IgD-negative memory B cell (primary cell): ENCODE results near the gene ZP2. TPM values are rescaled to one million over a fixed set of nuclear protein-coding genes. Genes with fewer than 3 reads are reported as not detected.

ENCODE experiments used
- H3K27ac Mint-ChIP-seq, 3 donors: one replicate each; pipeline ENCODE4 v1.8.0; 2020 to 2022; ENCODE audit warnings: mild to moderate bottlenecking in 3 of 3, mixed read lengths in 3 of 3, moderate library complexity in 1 of 3
- H3K27me3 Mint-ChIP-seq: one replicate; pipeline ENCODE4 v1.8.0; 2021; ENCODE audit warnings: mixed read lengths
- H3K36me3 Mint-ChIP-seq: one replicate; pipeline ENCODE4 v1.8.0; 2020; ENCODE audit warnings: mild to moderate bottlenecking, mixed read lengths
- H3K4me1 Mint-ChIP-seq, 3 donors: one replicate each; pipeline ENCODE4 v1.8.0; 2020 to 2022; ENCODE audit warnings: mixed read lengths in 3 of 3, mild to moderate bottlenecking in 1 of 3
- H3K4me3 Mint-ChIP-seq, 4 donors: one replicate each; pipeline ENCODE4 v1.8.0; 2020 to 2022; ENCODE audit warnings: mild to moderate bottlenecking in 4 of 4, mixed read lengths in 4 of 4, moderate library complexity in 3 of 4
- H3K9me3 Mint-ChIP-seq, 3 donors: one replicate each; pipeline ENCODE4 v1.8.0; 2020 to 2021; ENCODE audit warnings: mixed read lengths in 3 of 3, mild to moderate bottlenecking in 1 of 3
- polyA plus RNA-seq: library from polyadenylated mRNA; unstranded; fragments of 300-500 nt; fragmentation: Illumina TruSeq; gene quantifications from one replicate; pipeline ENCODE4 v1.2.3, GENCODE V29; 2021

ZP2 gene
- polyA plus RNA-seq, 1 donor from 2014 or later = not detected

DNA sequence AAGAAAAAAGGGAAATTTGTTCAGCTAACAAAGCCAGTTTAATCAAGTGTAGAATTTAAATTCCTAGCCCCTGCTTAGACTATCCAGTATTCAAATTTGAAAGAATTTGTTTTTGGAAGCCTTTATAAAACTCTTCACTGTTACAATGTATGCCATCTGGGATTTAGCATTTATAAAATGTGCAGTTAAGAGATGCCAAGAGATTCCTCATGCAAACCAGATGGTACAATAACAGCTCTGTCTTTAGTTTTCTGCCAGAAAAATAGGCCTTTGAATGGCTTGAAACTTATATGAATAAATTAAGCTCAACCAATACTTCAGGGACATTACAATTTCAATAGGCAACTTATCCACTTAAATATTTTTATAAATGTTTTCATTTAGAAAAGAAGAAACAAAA is 15.4 kb upstream of the ZP2 start:
- H3K9me3 Mint-ChIP-seq = no peaks in the 10 kb centered on the region
- no peak overlapping the region for H3K27ac Mint-ChIP-seq
- peaks cover 29% of the 10 kb centered on the region for H3K27me3 Mint-ChIP-seq
- H3K4me3 Mint-ChIP-seq = no peak overlapping the region
- peaks cover 0 to 2% (median 0%) of the 10 kb centered on the region in 3 donors for H3K4me1 Mint-ChIP-seq
- H3K36me3 Mint-ChIP-seq = no peaks in the 10 kb centered on the region

DNA sequence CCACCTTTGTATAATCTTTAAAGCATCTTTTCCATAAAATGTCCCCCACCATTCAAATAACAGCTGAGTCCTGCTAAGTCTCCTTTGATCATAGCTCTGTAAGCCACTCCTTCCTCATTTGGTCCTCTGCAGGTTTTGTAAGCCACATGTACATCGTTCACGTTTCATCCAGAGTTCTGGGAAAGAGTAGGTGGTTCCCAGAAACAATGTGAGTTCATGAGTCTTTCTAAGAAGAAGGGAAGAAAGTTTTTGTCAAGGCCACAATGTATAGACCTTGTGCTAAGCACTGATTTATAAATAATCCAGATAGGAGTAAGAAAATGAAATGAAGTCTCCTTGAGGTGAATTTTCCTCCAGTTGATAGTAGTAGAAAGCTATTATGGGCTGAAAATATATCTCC is 13.4 kb upstream of the ZP2 start:
- H3K27me3 Mint-ChIP-seq = peaks cover 26% of the 10 kb centered on the region
- no peak overlapping the region for H3K4me3 Mint-ChIP-seq
- H3K36me3 Mint-ChIP-seq = no peaks in the 10 kb centered on the region
- peaks cover 0 to 2% (median 0%) of the 10 kb centered on the region in 3 donors for H3K4me1 Mint-ChIP-seq
- H3K9me3 Mint-ChIP-seq = no peaks in the 10 kb centered on the region
- H3K27ac Mint-ChIP-seq = no peak overlapping the region

GRCh38 chr16:21223787-21224186 is 12.4 kb upstream of the ZP2 start:
- Mint-ChIP-seq H3K4me1 (peaks cover 0 to 2% (median 0%) of the 10 kb centered on the region in 3 donors), H3K27ac (no peak overlapping the region), H3K27me3 (peaks cover 23% of the 10 kb centered on the region), H3K36me3 (no peaks in the 10 kb centered on the region), H3K4me3 (no peak overlapping the region), H3K9me3 (no peaks in the 10 kb centered on the region)

GRCh38 chr16:21222495-21223337 is 11.3 kb upstream of the ZP2 start:
- H3K36me3 Mint-ChIP-seq = no peaks in the 10 kb centered on the region
- no peaks in the 10 kb centered on the region for H3K9me3 Mint-ChIP-seq
- peaks cover 21% of the 10 kb centered on the region for H3K27me3 Mint-ChIP-seq
- peaks cover 0 to 2% (median 0%) of the 10 kb centered on the region in 3 donors for H3K4me1 Mint-ChIP-seq
- H3K27ac Mint-ChIP-seq = no peak overlapping the region
- no peak overlapping the region for H3K4me3 Mint-ChIP-seq

GRCh38 chr16:21219551-21219950 is 8.2 kb upstream of the ZP2 start:
- Mint-ChIP-seq H3K4me3 (no peak overlapping the region), H3K27ac (no peak overlapping the region), H3K36me3 (peaks cover 2% of the 10 kb centered on the region), H3K9me3 (peaks cover 0 to 2% (median 0%) of the 10 kb centered on the region in 3 donors), H3K27me3 (peaks cover 20% of the 10 kb centered on the region), H3K4me1 (peaks cover 0 to 2% (median 0%) of the 10 kb centered on the region in 3 donors)

GRCh38 chr16:21218153-21218552 is 6.8 kb upstream of the ZP2 start:
- no peak overlapping the region for H3K27ac Mint-ChIP-seq
- peaks cover 19% of the 10 kb centered on the region for H3K27me3 Mint-ChIP-seq
- no peak overlapping the region for H3K4me3 Mint-ChIP-seq
- H3K4me1 Mint-ChIP-seq = peaks cover 0 to 2% (median 0%) of the 10 kb centered on the region in 3 donors
- peaks cover 2% of the 10 kb centered on the region for H3K36me3 Mint-ChIP-seq
- H3K9me3 Mint-ChIP-seq = peaks cover 0 to 2% (median 0%) of the 10 kb centered on the region in 3 donors

GRCh38 chr16:21217121-21217520 is 5.7 kb upstream of the ZP2 start:
- H3K36me3 Mint-ChIP-seq = peaks cover 2% of the 10 kb centered on the region
- H3K27me3 Mint-ChIP-seq = peaks cover 19% of the 10 kb centered on the region
- H3K4me1 Mint-ChIP-seq = peaks cover 0 to 2% (median 0%) of the 10 kb centered on the region in 3 donors
- H3K27ac Mint-ChIP-seq = no peak overlapping the region
- no peak overlapping the region for H3K4me3 Mint-ChIP-seq
- peaks cover 0 to 2% (median 0%) of the 10 kb centered on the region in 3 donors for H3K9me3 Mint-ChIP-seq

- peaks cover 0 to 2% (median 0%) of the 10 kb centered on the region in 3 donors for H3K4me1 Mint-ChIP-seq
- H3K36me3 Mint-ChIP-seq = peaks cover 4% of the 10 kb centered on the region
- H3K4me3 Mint-ChIP-seq = no peak overlapping the region
- peaks cover 0 to 2% (median 0%) of the 10 kb centered on the region in 3 donors for H3K9me3 Mint-ChIP-seq
- H3K27me3 Mint-ChIP-seq = peaks cover 26% of the 10 kb centered on the region
- H3K27ac Mint-ChIP-seq = no peak overlapping the region
Observed at GRCh38 chr16:21214086-21214485, 2.7 kb upstream of the ZP2 start.

GRCh38 chr16:21208446-21209230 is 2.7 kb downstream of the ZP2 start:
- Mint-ChIP-seq H3K27ac (peak overlapping the region in 1 of 3 donors; percentile 37), H3K4me3 (no peak overlapping the region), H3K9me3 (no peaks in the 10 kb centered on the region), H3K36me3 (peaks cover 2% of the 10 kb centered on the region), H3K27me3 (peaks cover 24% of the 10 kb centered on the region), H3K4me1 (no peaks in the 10 kb centered on the region)

DNA sequence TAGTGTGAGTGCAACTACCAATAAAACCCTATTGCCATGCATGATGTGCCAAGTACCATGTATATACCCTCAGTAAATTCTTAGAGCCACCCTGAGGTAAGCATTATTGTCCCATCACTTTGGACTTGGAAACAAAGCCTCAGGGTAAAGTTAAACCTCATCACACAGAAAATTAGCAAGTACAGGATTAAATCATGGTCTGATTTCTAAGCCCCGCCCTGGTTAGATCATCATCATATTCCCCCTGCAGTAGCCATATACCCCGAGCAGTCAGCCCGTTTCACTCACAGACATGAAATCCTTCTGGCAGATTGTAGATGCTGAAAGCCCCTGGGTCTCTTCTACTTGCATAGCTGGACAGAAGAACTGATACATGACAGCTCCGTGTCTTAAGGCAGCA is 4.8 kb downstream of the ZP2 start:
- H3K9me3 Mint-ChIP-seq = no peaks in the 10 kb centered on the region
- H3K4me3 Mint-ChIP-seq = no peak overlapping the region
- H3K36me3 Mint-ChIP-seq = peaks cover 2% of the 10 kb centered on the region
- H3K4me1 Mint-ChIP-seq = no peaks in the 10 kb centered on the region
- H3K27ac Mint-ChIP-seq = no peak overlapping the region
- peaks cover 19% of the 10 kb centered on the region for H3K27me3 Mint-ChIP-seq

DNA sequence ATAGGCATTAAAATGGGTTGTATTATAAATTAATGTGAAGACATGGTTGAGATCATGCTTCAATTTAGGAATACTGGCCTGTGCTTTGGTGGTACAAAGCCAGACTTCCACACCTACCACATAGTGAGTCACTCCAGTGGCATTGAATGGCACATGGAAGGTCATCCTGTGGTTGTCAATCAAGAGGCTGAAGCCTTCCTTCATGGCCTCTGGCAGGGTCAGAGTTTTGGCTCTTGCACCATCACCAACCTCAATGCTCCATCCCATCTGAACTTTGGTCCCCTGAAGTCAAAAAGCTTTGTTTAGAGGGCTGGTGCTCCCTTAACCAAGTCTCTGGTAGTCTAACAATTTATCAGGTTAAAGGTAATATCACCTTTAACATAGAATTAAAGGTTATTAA is 6.1 kb downstream of the ZP2 start:
- Mint-ChIP-seq H3K27ac (peak overlapping the region in 1 of 3 donors; percentile 21), H3K36me3 (peaks cover 2% of the 10 kb centered on the region), H3K27me3 (peaks cover 16% of the 10 kb centered on the region), H3K4me1 (no peaks in the 10 kb centered on the region), H3K4me3 (no peak overlapping the region), H3K9me3 (no peaks in the 10 kb centered on the region)

GRCh38 chr16:21203155-21203797 is 8.1 kb downstream of the ZP2 start:
- Mint-ChIP-seq H3K36me3 (no peaks in the 10 kb centered on the region), H3K27ac (no peak overlapping the region), H3K27me3 (peaks cover 11% of the 10 kb centered on the region), H3K4me1 (no peaks in the 10 kb centered on the region), H3K4me3 (no peak overlapping the region), H3K9me3 (no peaks in the 10 kb centered on the region)

GRCh38 chr16:21199607-21200218 is 11.7 kb downstream of the ZP2 start:
- Mint-ChIP-seq H3K9me3 (no peaks in the 10 kb centered on the region), H3K36me3 (no peaks in the 10 kb centered on the region), H3K4me1 (peaks cover 3 to 7% (median 7%) of the 10 kb centered on the region in 3 donors), H3K27me3 (peaks cover 18% of the 10 kb centered on the region), H3K27ac (no peak overlapping the region), H3K4me3 (no peak overlapping the region)

- Mint-ChIP-seq H3K27ac (no peak overlapping the region), H3K9me3 (no peaks in the 10 kb centered on the region), H3K27me3 (peaks cover 18% of the 10 kb centered on the region), H3K4me1 (peaks cover 3 to 10% (median 8%) of the 10 kb centered on the region in 3 donors), H3K4me3 (no peak overlapping the region), H3K36me3 (no peaks in the 10 kb centered on the region)
Observed at GRCh38 chr16:21197621-21198020, 13.8 kb downstream of the ZP2 start.

GRCh38 chr16:21197112-21197511 is 14.3 kb downstream of the ZP2 start:
- H3K27me3 Mint-ChIP-seq = peaks cover 20% of the 10 kb centered on the region
- no peak overlapping the region for H3K27ac Mint-ChIP-seq

More at GRCh38 chr16:21197112-21197511, 14.3 kb downstream of the ZP2 start:
- Mint-ChIP-seq H3K4me3 (no peak overlapping the region), H3K9me3 (no peaks in the 10 kb centered on the region), H3K4me1 (peaks cover 3 to 10% (median 8%) of the 10 kb centered on the region in 3 donors), H3K36me3 (no peaks in the 10 kb centered on the region)
